GM12801 (cell line): ENCODE results near the gene DLL1.

Source experiments
- CTCF ChIP-seq: IDR thresholded peaks from one replicate; pipeline ENCODE4 v1.5.1; 2011; ENCODE audit warnings: control low read depth; ENCODE audit not compliant: insufficient read length; ENCODE audit errors: extremely low read depth

The DLL1 gene

GRCh38 chr6:170244721-170245474 is 46.0 kb downstream of the DLL1 start:
- no peak for TF ChIP-seq CTCF

- TF ChIP-seq CTCF: no peak
Observed at GRCh38 chr6:170243791-170244291, 47.0 kb downstream of the DLL1 start.

- no peak for TF ChIP-seq CTCF
Observed at GRCh38 chr6:170243386-170243785, 47.5 kb downstream of the DLL1 start.

GRCh38 chr6:170238741-170239565 is 51.9 kb downstream of the DLL1 start:
- no peak for TF ChIP-seq CTCF

GRCh38 chr6:170237999-170238740 is 52.7 kb downstream of the DLL1 start:
- no peak for TF ChIP-seq CTCF

GRCh38 chr6:170236131-170236836 is 54.6 kb downstream of the DLL1 start:
- no peak for TF ChIP-seq CTCF
